OCI-LY7 (cell line): ENCODE data around the gene COL28A1. TPM values are rescaled to one million over a fixed set of nuclear protein-coding genes. Genes with fewer than 3 reads are reported as not detected.

Source experiments
- BruUV-seq: library from RNA; stranded (reverse); fragments of 400-500 nt; replicated peaks from 2 replicates; lab custom pipeline; 2021; lab: Mats Ljungman, UMichigan
- CTCF ChIA-PET: fragments of 300-600 bp; sonication (Branson Sonifier 250); formaldehyde crosslinking; loops from one replicate; lab custom pipeline; 2022; ENCODE audit warnings: antibody characterized with exemption; ENCODE audit not compliant: unreplicated experiment; lab: Charles Lee
- POLR2A ChIA-PET: fragments of 300-600 bp; sonication (Branson Sonifier 250); formaldehyde crosslinking; loops from one replicate; lab custom pipeline; 2022; ENCODE audit warnings: antibody characterized with exemption; lab: Charles Lee
- DNase-seq: peaks from one replicate; pipeline ENCODE4 v3.0.0-alpha.2; 2015; ENCODE audit warnings: low spot score
- H2AFZ ChIP-seq: fragments of 200-600 bp; sonication (generic), shearing (Covaris generic); 2 replicates; pipeline ENCODE4 v1.6.1; 2014; ENCODE audit warnings: mild to moderate bottlenecking, antibody characterized with exemption, low read length, moderate library complexity
- H3K27ac ChIP-seq: fragments of 200-600 bp; sonication (generic); 2 replicates; pipeline ENCODE4 v1.5.1; 2014; ENCODE audit warnings: mixed run types, low read depth, mild to moderate bottlenecking, moderate library complexity, low read length, inconsistent platforms; ENCODE audit not compliant: poor library complexity, severe bottlenecking
- H3K36me3 ChIP-seq: fragments of 200-600 bp; sonication (generic); 2 replicates; pipeline ENCODE4 v1.6.1; 2014; ENCODE audit warnings: mild to moderate bottlenecking, antibody characterized with exemption, low read length, moderate library complexity, mixed read lengths; ENCODE audit not compliant: insufficient read depth
- H3K4me1 ChIP-seq: fragments of 200-600 bp; sonication (generic); 2 replicates; pipeline ENCODE4 v1.5.1; 2014; ENCODE audit warnings: mild to moderate bottlenecking, low read length; ENCODE audit not compliant: insufficient read depth, poor library complexity, severe bottlenecking
- H3K4me2 ChIP-seq: fragments of 200-600 bp; sonication (generic); 2 replicates; pipeline ENCODE4 v1.6.1; 2014; ENCODE audit warnings: mild to moderate bottlenecking, low read length
- H3K4me3 ChIP-seq: fragments of 200-600 bp; sonication (generic); 2 replicates; pipeline ENCODE4 v1.5.1; 2014; ENCODE audit warnings: mild to moderate bottlenecking, low read depth, low read length; ENCODE audit not compliant: poor library complexity, severe bottlenecking
- H3K79me2 ChIP-seq: fragments of 200-600 bp; sonication (generic); 2 replicates; pipeline ENCODE4 v1.6.1; 2016; ENCODE audit warnings: low read depth, mild to moderate bottlenecking, low read length, moderate library complexity, mixed read lengths; ENCODE audit not compliant: insufficient read depth
- H3K9me2 ChIP-seq: fragments of 200-600 bp; sonication (generic); 2 replicates; pipeline ENCODE4 v1.6.1; 2016; ENCODE audit warnings: mild to moderate bottlenecking, low read length, mixed read lengths; ENCODE audit not compliant: insufficient read depth
- H3K9me3 ChIP-seq: fragments of 200-600 bp; sonication (generic); 2 replicates; pipeline ENCODE4 v1.6.1; 2014; ENCODE audit warnings: mild to moderate bottlenecking, mixed run types, low read length, mixed read lengths
- H4K20me1 ChIP-seq: fragments of 200-600 bp; sonication (generic); 2 replicates; pipeline ENCODE4 v1.6.1; 2014; ENCODE audit warnings: mild to moderate bottlenecking, antibody characterized with exemption, low read length, moderate library complexity, mixed read lengths; ENCODE audit not compliant: insufficient read depth
- EZH2phosphoT487 ChIP-seq: fragments of 200-600 bp; sonication (generic); IDR thresholded peaks from 2 replicates; pipeline ENCODE4 v1.6.1; 2018; ENCODE audit warnings: low read depth, borderline replicate concordance, mild to moderate bottlenecking, mixed run types, antibody characterized with exemption, low read length, moderate library complexity, mixed read lengths
- intact Hi-C: fragments of 100-400 bp; cut with micrococcal nuclease; formaldehyde crosslinking; loops from one replicate; pipeline ENCODE4 v1.10.0; 2022; ENCODE audit not compliant: unreplicated experiment
- total RNA-seq, 2 experiments: library from RNA; depleted of rRNA in 1 of 2; stranded (reverse); fragments of >200 nt in 1 of 2; shearing (Covaris generic) in 1 of 2; gene quantifications; 2 replicates each; pipeline ENCODE4 v1.2.3, GENCODE V29; 2014 to 2022
- TF ChIP-seq, protein P1 (sequence below): fragments of 200-600 bp; sonication (generic); conservative IDR thresholded peaks from 2 replicates; pipeline ENCODE4 v1.5.1; 2014; ENCODE audit warnings: mild to moderate bottlenecking, antibody characterized with exemption, low read length, moderate library complexity, mixed read lengths

COL28A1 gene
- total RNA-seq, 2 experiments from 2014 or later, result not detected

- H3K4me3 ChIP-seq, result no peak overlapping the region
- ChIA-PET POLR2A (interaction anchor here (0.6 to 1.0 kb wide), 3 partner anchors 11 to 14 kb away, joined by 3 to 5 read pairs (median 3); no protein-coding TSS in a partner anchor), CTCF (no interaction called here)
- no peaks in the 10 kb centered on the region for H4K20me1 ChIP-seq
- no peak for TF ChIP-seq EZH2phosphoT487
- TF ChIP-seq, protein P1, sequence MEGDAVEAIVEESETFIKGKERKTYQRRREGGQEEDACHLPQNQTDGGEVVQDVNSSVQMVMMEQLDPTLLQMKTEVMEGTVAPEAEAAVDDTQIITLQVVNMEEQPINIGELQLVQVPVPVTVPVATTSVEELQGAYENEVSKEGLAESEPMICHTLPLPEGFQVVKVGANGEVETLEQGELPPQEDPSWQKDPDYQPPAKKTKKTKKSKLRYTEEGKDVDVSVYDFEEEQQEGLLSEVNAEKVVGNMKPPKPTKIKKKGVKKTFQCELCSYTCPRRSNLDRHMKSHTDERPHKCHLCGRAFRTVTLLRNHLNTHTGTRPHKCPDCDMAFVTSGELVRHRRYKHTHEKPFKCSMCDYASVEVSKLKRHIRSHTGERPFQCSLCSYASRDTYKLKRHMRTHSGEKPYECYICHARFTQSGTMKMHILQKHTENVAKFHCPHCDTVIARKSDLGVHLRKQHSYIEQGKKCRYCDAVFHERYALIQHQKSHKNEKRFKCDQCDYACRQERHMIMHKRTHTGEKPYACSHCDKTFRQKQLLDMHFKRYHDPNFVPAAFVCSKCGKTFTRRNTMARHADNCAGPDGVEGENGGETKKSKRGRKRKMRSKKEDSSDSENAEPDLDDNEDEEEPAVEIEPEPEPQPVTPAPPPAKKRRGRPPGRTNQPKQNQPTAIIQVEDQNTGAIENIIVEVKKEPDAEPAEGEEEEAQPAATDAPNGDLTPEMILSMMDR, result no peak
- H3K9me3 ChIP-seq, result no peaks in the 10 kb centered on the region
- H3K27ac ChIP-seq, result no peak overlapping the region
- DNase-seq, result no peak
- H3K79me2 ChIP-seq, result no peaks in the 10 kb centered on the region
- intact Hi-C loops, result no loop called here
- H3K36me3 ChIP-seq, result no peaks in the 10 kb centered on the region
- no peaks in the 10 kb centered on the region for H3K9me2 ChIP-seq
- no peaks in the 10 kb centered on the region for H3K4me1 ChIP-seq
- no peak overlapping the region for H3K4me2 ChIP-seq
- BruUV-seq, result no TSS peak
- no peak overlapping the region for H2AFZ ChIP-seq
Measured at GRCh38 chr7:7499892-7500291, 35.8 kb downstream of the COL28A1 start.

DNA sequence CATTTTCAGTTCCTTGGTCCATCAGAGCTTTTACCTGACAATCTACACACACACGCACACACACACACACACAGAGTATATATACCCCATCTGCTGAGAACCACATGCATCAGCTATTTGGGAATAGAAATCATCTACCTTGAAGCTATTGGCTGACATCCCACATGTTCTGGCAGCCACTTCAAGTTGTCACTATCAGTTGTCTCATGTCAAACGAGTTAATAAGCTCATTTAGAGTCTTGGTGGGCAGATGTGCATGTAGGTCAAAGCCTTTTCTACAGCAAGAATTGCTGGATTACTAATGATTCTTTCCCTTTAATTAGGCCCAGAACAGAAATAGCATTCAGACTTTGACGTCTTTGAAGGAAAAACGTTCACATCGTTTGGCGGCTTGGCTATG lies 36.8 kb downstream of the COL28A1 start:
- no peaks in the 10 kb centered on the region for H3K79me2 ChIP-seq
- no peak overlapping the region for H2AFZ ChIP-seq
- no peak for DNase-seq
- no peaks in the 10 kb centered on the region for H3K9me3 ChIP-seq
- no peak for TF ChIP-seq EZH2phosphoT487
- TF ChIP-seq, protein P1, result no peak
- H3K4me2 ChIP-seq, result no peak overlapping the region
- H4K20me1 ChIP-seq, result no peaks in the 10 kb centered on the region
- H3K27ac ChIP-seq, result no peak overlapping the region
- CTCF ChIA-PET, result no interaction called here
- no peak overlapping the region for H3K4me3 ChIP-seq
- no peaks in the 10 kb centered on the region for H3K4me1 ChIP-seq
- no peaks in the 10 kb centered on the region for H3K36me3 ChIP-seq
- H3K9me2 ChIP-seq, result no peaks in the 10 kb centered on the region
- intact Hi-C loops, result no loop called here
- BruUV-seq, result no TSS peak
- POLR2A ChIA-PET, result no interaction called here

GRCh38 chr7:7496311-7496710 lies 39.4 kb downstream of the COL28A1 start:
- H3K27ac ChIP-seq, result no peak overlapping the region
- no TSS peak for BruUV-seq
- no peaks in the 10 kb centered on the region for H3K9me2 ChIP-seq
- no peak for DNase-seq
- H3K36me3 ChIP-seq, result no peaks in the 10 kb centered on the region
- no peak overlapping the region for H2AFZ ChIP-seq
- no peaks in the 10 kb centered on the region for H3K9me3 ChIP-seq
- no peaks in the 10 kb centered on the region for H4K20me1 ChIP-seq
- no peaks in the 10 kb centered on the region for H3K79me2 ChIP-seq
- POLR2A ChIA-PET, result interaction anchor here (0.9 kb wide), 1 partner anchor 185 kb away, joined by 3 read pairs; no protein-coding TSS in a partner anchor
- intact Hi-C loops, result no loop called here
- CTCF ChIA-PET, result no interaction called here
- no peaks in the 10 kb centered on the region for H3K4me1 ChIP-seq
- no peak overlapping the region for H3K4me3 ChIP-seq
- H3K4me2 ChIP-seq, result no peak overlapping the region
- TF ChIP-seq, protein P1, result no peak
- no peak for TF ChIP-seq EZH2phosphoT487
